Peyer's patch (tissue), 4 donors: Measurements from ENCODE around the gene ANKRD50.

ENCODE experiments used
- POLR2A ChIP-seq, 2 donors: fragments of 450-650 bp; IDR thresholded peaks; one replicate each; pipeline ENCODE4 v1.5.1; 2017; ENCODE audit warnings: antibody characterized with exemption in 2 of 2, mild to moderate bottlenecking in 2 of 2, moderate library complexity in 2 of 2
- TF ChIP-seq, protein P1 (sequence below), 6 experiments: fragments of 450-650 bp in 4 of 6; fragments of 200-600 bp in 2 of 6; sonication (generic) in 1 of 6; IDR thresholded peaks; one replicate each; pipeline ENCODE4 v1.5.1; 2017 to 2019; ENCODE audit warnings: antibody characterized with exemption in 6 of 6, mild to moderate bottlenecking in 3 of 6, moderate library complexity in 1 of 6

DNA sequence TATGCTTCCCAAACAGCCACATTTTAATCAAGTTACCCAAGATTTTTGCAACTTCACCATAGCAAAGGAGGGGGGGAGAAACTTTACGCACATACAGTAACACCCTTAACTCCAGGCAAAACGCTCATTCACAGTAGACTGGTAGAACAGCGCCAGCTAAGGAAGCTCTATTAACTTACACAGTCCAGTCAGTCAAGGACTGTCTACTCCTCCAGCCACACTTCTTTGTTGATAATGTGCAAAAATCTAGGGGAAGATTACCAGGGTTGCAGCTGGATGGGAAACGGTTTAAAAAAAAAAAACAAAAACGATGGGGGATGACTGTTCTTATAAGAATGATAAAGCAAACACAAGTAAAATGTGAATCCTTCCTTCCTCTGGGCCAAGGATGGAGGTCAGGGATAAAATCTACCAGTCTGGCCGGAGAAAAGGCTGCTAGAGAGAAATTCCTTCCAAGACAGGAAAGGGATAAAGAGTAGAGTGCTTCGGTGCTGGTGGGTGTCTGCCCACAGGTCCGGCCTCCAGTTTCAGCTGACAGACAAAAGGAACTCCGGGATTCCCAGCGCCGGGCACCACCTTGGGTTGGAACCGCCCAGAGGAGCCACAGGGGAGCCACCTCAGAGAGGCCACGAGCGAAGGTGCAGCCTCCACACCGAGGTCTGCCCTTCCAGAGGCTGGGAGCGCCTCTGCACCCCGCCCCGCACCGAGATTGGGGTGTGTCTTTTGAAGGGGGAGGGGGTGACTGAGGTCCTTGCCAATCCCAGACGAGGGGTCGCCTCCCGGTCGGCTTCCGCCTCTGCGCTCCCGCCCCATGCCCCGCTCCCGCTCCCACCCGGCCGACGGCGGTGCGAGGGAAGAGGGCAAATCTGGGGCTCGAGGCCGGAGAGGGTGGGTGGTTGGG lies 811 bp downstream of the ANKRD50 start:
- TF ChIP-seq, protein P1, sequence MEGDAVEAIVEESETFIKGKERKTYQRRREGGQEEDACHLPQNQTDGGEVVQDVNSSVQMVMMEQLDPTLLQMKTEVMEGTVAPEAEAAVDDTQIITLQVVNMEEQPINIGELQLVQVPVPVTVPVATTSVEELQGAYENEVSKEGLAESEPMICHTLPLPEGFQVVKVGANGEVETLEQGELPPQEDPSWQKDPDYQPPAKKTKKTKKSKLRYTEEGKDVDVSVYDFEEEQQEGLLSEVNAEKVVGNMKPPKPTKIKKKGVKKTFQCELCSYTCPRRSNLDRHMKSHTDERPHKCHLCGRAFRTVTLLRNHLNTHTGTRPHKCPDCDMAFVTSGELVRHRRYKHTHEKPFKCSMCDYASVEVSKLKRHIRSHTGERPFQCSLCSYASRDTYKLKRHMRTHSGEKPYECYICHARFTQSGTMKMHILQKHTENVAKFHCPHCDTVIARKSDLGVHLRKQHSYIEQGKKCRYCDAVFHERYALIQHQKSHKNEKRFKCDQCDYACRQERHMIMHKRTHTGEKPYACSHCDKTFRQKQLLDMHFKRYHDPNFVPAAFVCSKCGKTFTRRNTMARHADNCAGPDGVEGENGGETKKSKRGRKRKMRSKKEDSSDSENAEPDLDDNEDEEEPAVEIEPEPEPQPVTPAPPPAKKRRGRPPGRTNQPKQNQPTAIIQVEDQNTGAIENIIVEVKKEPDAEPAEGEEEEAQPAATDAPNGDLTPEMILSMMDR (IDR thresholded peaks at IDR 0.05), result peak in 1 of 6 experiments; percentile 27
- no peak for TF ChIP-seq POLR2A (IDR thresholded peaks at IDR 0.05)
